Activated CD8-positive, alpha-beta memory T cell treated with anti-CD3 and anti-CD28 coated beads for 1 hour (primary cell): ENCODE measurements around the gene UBASH3A.
"Not testable (repeated sequence)": the region's sequence is repeated elsewhere in the genome, so short reads cannot be mapped to it uniquely, and the experiment has no call there.

Source experiments
- DNase-seq, 2 donors: peaks; one replicate each; pipeline ENCODE4 v3.0.0-alpha.2; 2020; ENCODE audit warnings: low read depth in 1 of 2; ENCODE audit errors: extremely low read depth in 1 of 2

The UBASH3A gene

DNA sequence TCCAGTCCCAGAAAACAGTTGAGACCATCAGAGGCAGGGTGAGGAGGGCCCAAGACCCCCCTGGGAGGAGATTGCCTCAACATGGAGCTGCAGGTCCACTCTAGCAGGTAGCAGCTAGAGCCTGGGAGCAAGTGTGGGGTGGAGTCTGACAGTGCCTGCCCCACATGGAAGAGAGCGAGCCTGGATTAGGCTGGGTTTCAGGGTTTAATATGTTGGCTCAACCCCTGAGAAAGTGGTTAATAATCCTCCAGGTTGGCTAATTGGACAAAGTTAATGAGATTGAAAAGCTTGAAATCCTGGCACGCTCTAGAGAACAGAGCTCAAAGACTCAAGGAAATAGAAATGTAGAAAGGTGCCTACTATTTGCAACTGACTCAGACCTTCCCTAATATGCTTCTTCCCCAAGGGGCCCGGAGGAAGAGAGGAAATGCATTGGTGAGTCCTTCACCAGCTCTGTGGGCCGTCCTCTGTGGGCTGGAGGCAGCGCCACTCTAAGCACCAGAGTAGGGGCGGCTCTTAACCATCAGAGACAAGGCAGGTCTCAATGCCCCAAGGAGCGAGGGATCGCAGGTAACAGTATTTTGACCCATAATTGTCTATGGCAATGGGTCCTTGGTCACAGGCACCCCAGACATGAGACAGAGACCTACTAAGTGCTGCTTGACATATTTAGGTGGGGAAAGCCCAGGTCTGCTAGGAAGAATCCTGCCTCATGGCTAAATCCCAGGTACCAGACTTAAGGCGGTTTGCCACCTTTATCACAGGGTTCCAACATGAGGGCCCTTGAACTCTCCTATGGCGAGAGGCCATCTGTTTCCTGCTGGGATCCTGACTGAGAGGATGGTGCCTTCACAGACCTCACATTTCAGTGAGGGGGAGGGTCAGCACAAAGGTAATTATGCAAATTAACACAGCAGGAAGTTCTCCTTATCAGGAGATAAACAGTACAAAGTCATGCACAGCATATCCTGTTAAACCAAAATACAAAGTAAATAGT is 58.5 kb downstream of the UBASH3A start:
- DNase-seq, result no peak

DNA sequence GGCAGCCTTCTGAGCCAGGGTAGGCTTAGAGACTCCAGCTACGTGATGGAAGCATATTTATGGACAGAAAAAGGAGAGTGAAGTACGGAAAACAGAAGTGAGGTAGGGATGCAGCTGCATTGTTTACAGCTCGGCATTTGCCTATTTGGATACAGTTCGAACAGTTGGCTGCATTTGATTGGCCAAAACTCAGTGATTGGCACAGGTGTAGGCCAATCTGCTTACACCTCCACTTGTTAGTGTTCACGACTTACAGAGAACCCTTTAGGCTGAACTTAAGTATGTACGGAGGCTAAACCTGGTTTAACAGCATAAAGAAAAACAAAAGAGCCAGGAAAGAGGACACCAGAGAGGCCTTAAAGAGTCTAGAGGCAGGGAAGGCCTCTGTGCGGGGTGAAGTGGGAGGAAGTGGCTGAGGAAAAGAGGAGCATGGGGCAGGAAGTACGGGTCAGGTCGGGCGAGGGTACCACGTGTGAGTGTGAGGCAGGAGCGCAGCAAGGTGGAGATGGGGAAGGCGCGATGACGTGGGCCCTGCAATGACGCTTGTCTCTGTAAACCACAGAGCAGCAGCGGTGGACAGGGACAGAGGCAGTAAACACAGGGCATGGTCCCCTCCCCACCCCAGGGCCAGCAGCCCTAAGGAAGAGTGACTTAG is 60.3 kb downstream of the UBASH3A start:
- DNase-seq, result peak; percentile 27 to 66

GRCh38 chr21:42465008-42465802 is 61.5 kb downstream of the UBASH3A start:
- DNase-seq, result no peak

DNA sequence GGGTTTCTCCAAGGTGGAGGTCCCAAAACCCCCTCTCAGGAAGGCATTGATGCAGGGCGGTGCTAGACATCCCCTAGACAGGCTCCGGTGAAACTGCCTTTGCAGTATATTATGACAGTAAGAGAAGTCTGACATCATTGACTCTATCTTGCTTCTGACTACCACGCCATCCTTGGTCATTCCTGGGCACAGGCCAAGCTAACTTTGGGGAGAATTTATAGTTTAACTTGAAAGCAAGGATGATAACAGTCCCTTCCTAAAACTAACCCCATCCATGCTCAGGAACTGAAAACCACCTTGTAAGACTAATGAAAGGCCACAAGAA is 62.1 kb downstream of the UBASH3A start:
- DNase-seq, result no peak

GRCh38 chr21:42466700-42467099 is 63.0 kb downstream of the UBASH3A start:
- no peak for DNase-seq

- no peak for DNase-seq
Observed at GRCh38 chr21:42467140-42467983, 63.7 kb downstream of the UBASH3A start.

DNA sequence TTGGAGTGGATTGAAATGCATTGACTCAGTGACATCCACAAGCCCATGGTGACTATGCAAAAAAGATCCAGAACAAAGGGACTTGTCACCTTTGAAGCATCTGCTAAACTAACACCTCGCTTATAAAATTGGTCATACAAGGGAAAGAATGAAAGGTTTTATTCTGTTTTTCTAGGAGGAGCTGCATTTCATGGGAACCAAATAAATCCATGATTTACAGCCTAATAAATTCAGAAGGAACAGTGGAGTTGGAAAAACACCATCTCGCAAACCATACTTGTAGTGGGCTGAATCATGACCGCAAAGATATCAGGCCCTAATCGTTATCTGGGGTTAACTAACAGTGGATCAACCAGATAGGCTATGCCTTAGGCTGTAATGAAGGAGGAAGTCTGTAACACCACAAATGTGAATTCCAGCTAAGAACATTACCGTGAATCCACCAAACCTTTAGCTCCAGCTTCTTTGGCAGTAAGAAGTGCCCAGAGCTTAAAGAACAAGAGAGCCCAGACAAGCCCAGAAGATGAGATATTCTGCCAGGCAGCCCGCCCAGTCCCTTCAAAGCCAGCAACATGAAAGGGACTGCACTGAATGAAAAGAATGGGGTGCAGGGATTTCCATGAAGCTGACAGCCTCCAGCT is 64.9 kb downstream of the UBASH3A start:
- no peak for DNase-seq

- no peak for DNase-seq
Observed at GRCh38 chr21:42469272-42469671, 65.6 kb downstream of the UBASH3A start.

- not testable (repeated sequence) for DNase-seq
Observed at GRCh38 chr21:42469726-42470125, 66.0 kb downstream of the UBASH3A start.

DNA sequence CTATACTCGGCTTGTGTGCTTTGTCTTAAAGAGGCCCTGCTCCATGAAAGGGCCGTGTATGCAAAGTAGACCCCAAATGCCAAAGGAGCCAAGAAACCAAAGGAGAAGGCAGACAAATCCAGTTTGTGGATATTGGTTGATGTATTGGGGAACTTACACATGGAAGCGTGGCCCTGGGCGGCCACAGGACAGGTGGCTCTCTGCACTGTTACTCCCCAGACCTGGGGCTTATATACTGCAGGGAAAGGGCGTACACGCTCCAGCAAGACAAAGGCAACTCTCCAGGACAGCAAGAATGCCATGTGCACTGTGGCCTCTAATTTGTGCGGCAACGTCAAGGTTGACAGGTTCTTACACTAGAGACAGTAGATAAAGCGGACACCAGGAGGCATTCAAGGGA is 67.5 kb downstream of the UBASH3A start:
- no peak for DNase-seq

DNA sequence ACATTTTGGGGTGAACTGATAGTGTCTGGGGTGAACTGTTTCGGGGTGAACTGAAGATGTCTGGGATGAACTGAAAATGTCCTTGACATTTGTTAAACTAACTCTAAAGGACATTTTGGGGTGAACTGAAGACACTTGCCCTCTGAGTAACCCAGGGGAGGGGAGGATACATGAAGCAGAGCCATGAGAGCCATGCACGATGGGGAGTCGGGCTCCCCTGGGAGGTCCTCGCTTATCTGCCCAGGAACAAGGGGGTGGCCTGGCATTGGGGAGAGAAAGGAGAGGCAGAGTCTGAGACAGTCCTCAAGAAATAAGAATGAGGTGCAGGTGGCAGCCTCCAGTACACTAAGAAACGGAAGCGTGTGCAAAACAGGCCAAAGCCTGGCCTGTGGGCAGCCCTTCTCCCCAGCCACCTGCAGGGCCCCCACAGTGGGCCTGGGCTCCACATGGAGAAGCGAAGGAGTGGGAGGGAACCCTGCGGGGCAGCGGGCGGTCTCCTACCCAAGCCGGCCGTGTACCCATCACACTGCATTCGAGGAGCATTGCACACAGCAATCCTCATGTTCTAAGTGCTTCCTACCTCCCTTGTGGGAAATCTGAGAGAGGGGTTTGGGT is 68.1 kb downstream of the UBASH3A start:
- DNase-seq, result no peak

GRCh38 chr21:42472521-42472920 is 68.8 kb downstream of the UBASH3A start:
- no peak for DNase-seq

- DNase-seq, result no peak
Observed at GRCh38 chr21:42473498-42474042, 69.9 kb downstream of the UBASH3A start.

GRCh38 chr21:42474043-42474831 is 70.5 kb downstream of the UBASH3A start:
- DNase-seq, result no peak

- no peak for DNase-seq
Observed at GRCh38 chr21:42475036-42475435, 71.3 kb downstream of the UBASH3A start.

- DNase-seq, result no peak
Observed at GRCh38 chr21:42475526-42476387, 72.1 kb downstream of the UBASH3A start.
